NCI-H2196 treated with DMSO at 0.1 percent for 48 hours (cell line): Measurements from ENCODE around the gene KNTC1.
"Not testable (repeated sequence)": the region's sequence is repeated elsewhere in the genome, so short reads cannot be mapped to it uniquely, and the experiment has no call there.

Experiments used
- DNase-seq: peaks from one replicate; lab custom pipeline; 2025; ENCODE audit not compliant: unreplicated experiment; lab: John Stamatoyannopoulos, UW

The KNTC1 gene

GRCh38 chr12:122526683-122527477, at the start of gene KNTC1, which contains the start of gene RSRC2:
Gene KNTC1, plus strand, starts transcription at chr12:122527249. Its CDS starts 2,815 bp downstream, at chr12:122530064.
Gene RSRC2, minus strand, starts transcription at chr12:122526936. Its CDS starts 83 bp downstream, at chr12:122526853.
- DNase-seq, result peak; percentile 99

- DNase-seq, result no peak
These were observed 46.3 kb upstream of the KNTC1 start for GRCh38 chr12:122480753-122481152.

- DNase-seq, result no peak
These were observed 45.2 kb upstream of the KNTC1 start for GRCh38 chr12:122481861-122482260.

- no peak for DNase-seq
These were observed 43.1 kb upstream of the KNTC1 start for GRCh38 chr12:122483969-122484368.

- DNase-seq, result not testable (repeated sequence)
These were observed 42.7 kb upstream of the KNTC1 start for GRCh38 chr12:122484385-122484784.

- DNase-seq, result not testable (repeated sequence)
These were observed 40.7 kb upstream of the KNTC1 start for GRCh38 chr12:122486360-122486759.

GRCh38 chr12:122486805-122487426, 40.1 kb upstream of the KNTC1 start:
- DNase-seq, result no peak

- not testable (repeated sequence) for DNase-seq
These were observed 39.2 kb upstream of the KNTC1 start for GRCh38 chr12:122487807-122488206.

GRCh38 chr12:122489038-122489437, 38.0 kb upstream of the KNTC1 start:
- no peak for DNase-seq

- DNase-seq, result no peak
These were observed 35.1 kb upstream of the KNTC1 start for GRCh38 chr12:122491991-122492390.

GRCh38 chr12:122493222-122493621, 33.8 kb upstream of the KNTC1 start:
- DNase-seq, result not testable (repeated sequence)

- DNase-seq, result no peak
These were observed 31.8 kb upstream of the KNTC1 start for GRCh38 chr12:122495258-122495657.

GRCh38 chr12:122499991-122500684, 26.9 kb upstream of the KNTC1 start:
- DNase-seq, result no peak

GRCh38 chr12:122500685-122501488, 26.2 kb upstream of the KNTC1 start, which contains the start of gene ZCCHC8:
Gene ZCCHC8, minus strand, starts transcription at chr12:122500932. Its CDS starts 92 bp downstream, at chr12:122500840.
- peak; percentile 98 for DNase-seq

GRCh38 chr12:122501489-122501989, 25.5 kb upstream of the KNTC1 start:
- DNase-seq, result no peak

GRCh38 chr12:122503147-122503751, 23.8 kb upstream of the KNTC1 start:
- no peak for DNase-seq

GRCh38 chr12:122503783-122504590, 23.1 kb upstream of the KNTC1 start:
- no peak for DNase-seq

- DNase-seq, result no peak
These were observed 21.5 kb upstream of the KNTC1 start for GRCh38 chr12:122505419-122506051.
